B cell (primary cell): ENCODE measurements around the gene NRF1.
"Not testable (repeated sequence)": the region's sequence is repeated elsewhere in the genome, so short reads cannot be mapped to it uniquely, and the experiment has no call there.

ENCODE experiments used
- EZH2 ChIP-seq: IDR thresholded peaks from 2 replicates; pipeline ENCODE4 v1.6.1; 2012; ENCODE audit warnings: borderline replicate concordance, low read depth, mild to moderate bottlenecking, moderate library complexity, low read length; ENCODE audit not compliant: insufficient read depth, poor library complexity, severe bottlenecking
- TF ChIP-seq, protein P1 (sequence below): fragments of 200-600 bp; IDR thresholded peaks from one replicate; pipeline ENCODE4 v1.8.0; 2022; ENCODE audit warnings: antibody characterized with exemption, mild to moderate bottlenecking

- TF ChIP-seq, protein P1, sequence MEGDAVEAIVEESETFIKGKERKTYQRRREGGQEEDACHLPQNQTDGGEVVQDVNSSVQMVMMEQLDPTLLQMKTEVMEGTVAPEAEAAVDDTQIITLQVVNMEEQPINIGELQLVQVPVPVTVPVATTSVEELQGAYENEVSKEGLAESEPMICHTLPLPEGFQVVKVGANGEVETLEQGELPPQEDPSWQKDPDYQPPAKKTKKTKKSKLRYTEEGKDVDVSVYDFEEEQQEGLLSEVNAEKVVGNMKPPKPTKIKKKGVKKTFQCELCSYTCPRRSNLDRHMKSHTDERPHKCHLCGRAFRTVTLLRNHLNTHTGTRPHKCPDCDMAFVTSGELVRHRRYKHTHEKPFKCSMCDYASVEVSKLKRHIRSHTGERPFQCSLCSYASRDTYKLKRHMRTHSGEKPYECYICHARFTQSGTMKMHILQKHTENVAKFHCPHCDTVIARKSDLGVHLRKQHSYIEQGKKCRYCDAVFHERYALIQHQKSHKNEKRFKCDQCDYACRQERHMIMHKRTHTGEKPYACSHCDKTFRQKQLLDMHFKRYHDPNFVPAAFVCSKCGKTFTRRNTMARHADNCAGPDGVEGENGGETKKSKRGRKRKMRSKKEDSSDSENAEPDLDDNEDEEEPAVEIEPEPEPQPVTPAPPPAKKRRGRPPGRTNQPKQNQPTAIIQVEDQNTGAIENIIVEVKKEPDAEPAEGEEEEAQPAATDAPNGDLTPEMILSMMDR: not testable (repeated sequence)
- TF ChIP-seq EZH2: not testable (repeated sequence)
Observed at GRCh38 chr7:129674475-129674874, 63.0 kb downstream of the NRF1 start.
